ENCODE results near the gene ACTRT2.

DNA sequence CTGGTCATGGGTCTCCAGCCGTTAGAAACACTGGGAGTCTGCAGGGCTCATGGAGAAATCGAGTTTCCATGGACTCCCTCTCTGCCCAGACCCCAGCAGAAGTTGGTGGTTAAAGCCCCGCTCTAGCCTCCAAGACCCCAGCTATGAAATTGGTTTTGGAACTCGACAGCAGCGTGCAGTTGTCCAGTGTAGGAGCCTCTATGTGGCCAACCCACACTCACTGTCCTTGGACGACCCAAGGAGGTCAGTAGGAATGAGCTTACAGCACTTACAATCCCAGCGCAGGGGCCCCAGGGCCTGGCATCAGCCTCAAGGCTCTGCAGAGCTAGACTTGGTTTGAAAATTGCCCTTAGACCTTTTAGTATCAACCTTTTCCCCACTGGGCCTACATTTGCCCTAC is 44.5 kb downstream of the ACTRT2 start:
- TF ChIP-seq, protein P1, sequence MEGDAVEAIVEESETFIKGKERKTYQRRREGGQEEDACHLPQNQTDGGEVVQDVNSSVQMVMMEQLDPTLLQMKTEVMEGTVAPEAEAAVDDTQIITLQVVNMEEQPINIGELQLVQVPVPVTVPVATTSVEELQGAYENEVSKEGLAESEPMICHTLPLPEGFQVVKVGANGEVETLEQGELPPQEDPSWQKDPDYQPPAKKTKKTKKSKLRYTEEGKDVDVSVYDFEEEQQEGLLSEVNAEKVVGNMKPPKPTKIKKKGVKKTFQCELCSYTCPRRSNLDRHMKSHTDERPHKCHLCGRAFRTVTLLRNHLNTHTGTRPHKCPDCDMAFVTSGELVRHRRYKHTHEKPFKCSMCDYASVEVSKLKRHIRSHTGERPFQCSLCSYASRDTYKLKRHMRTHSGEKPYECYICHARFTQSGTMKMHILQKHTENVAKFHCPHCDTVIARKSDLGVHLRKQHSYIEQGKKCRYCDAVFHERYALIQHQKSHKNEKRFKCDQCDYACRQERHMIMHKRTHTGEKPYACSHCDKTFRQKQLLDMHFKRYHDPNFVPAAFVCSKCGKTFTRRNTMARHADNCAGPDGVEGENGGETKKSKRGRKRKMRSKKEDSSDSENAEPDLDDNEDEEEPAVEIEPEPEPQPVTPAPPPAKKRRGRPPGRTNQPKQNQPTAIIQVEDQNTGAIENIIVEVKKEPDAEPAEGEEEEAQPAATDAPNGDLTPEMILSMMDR (IDR thresholded peaks at IDR 0.05; ENCODE audit: poor library complexity) = no peak
- no peak for TF ChIP-seq EZH2phosphoT487 (IDR thresholded peaks at IDR 0.05; ENCODE audit: low read depth, severe bottlenecking, unreplicated experiment)

Measured in hepatocyte (in vitro differentiated cells).